Measurements from ENCODE around the gene EFNA2. TPM values are rescaled to one million over a fixed set of nuclear protein-coding genes. Genes with fewer than 3 reads are reported as not detected.

Gene EFNA2
- total RNA-seq, 1 donor from 2014 or later: 14.6 TPM

- H3K27me3 Mint-ChIP-seq (ENCODE audit: unreplicated experiment): peaks cover 6% of the 10 kb centered on the region
- DNase-seq (ENCODE audit: low spot score): no peak
- no peaks in the 10 kb centered on the region for H3K36me3 Mint-ChIP-seq (ENCODE audit: low read depth, unreplicated experiment)
- H3K4me3 Mint-ChIP-seq (ENCODE audit: unreplicated experiment): no peak overlapping the region
- H3K9me3 Mint-ChIP-seq (ENCODE audit: unreplicated experiment): no peaks in the 10 kb centered on the region
- no peak overlapping the region for H3K27ac Mint-ChIP-seq (ENCODE audit: unreplicated experiment)
- H3K4me1 Mint-ChIP-seq (ENCODE audit: unreplicated experiment): no peaks in the 10 kb centered on the region
- TF ChIP-seq CTCF (IDR thresholded peaks at IDR 0.05; ENCODE audit: unreplicated experiment): no peak
Measured at GRCh38 chr19:1307755-1308303, 22.2 kb downstream of the EFNA2 start.

- no peak for DNase-seq (ENCODE audit: low spot score)
- Mint-ChIP-seq H3K9me3 (ENCODE audit: unreplicated experiment) (no peaks in the 10 kb centered on the region), H3K4me3 (ENCODE audit: unreplicated experiment) (no peak overlapping the region), H3K27ac (ENCODE audit: unreplicated experiment) (no peak overlapping the region), H3K4me1 (ENCODE audit: unreplicated experiment) (no peaks in the 10 kb centered on the region), H3K27me3 (ENCODE audit: unreplicated experiment) (peaks cover 6% of the 10 kb centered on the region), H3K36me3 (ENCODE audit: low read depth, unreplicated experiment) (no peaks in the 10 kb centered on the region)
- no peak for TF ChIP-seq CTCF (IDR thresholded peaks at IDR 0.05; ENCODE audit: unreplicated experiment)
Measured at GRCh38 chr19:1308718-1309117, 23.0 kb downstream of the EFNA2 start.

GRCh38 chr19:1309977-1310852, 24.5 kb downstream of the EFNA2 start:
- Mint-ChIP-seq H3K9me3 (ENCODE audit: unreplicated experiment) (no peaks in the 10 kb centered on the region), H3K4me1 (ENCODE audit: unreplicated experiment) (no peaks in the 10 kb centered on the region), H3K27ac (ENCODE audit: unreplicated experiment) (no peak overlapping the region), H3K27me3 (ENCODE audit: unreplicated experiment) (peaks cover 6% of the 10 kb centered on the region), H3K36me3 (ENCODE audit: low read depth, unreplicated experiment) (no peaks in the 10 kb centered on the region), H3K4me3 (ENCODE audit: unreplicated experiment) (no peak overlapping the region)
- TF ChIP-seq CTCF (IDR thresholded peaks at IDR 0.05; ENCODE audit: unreplicated experiment): no peak
- DNase-seq (ENCODE audit: low spot score): no peak

- Mint-ChIP-seq H3K4me1 (ENCODE audit: unreplicated experiment) (no peaks in the 10 kb centered on the region), H3K4me3 (ENCODE audit: unreplicated experiment) (no peak overlapping the region), H3K9me3 (ENCODE audit: unreplicated experiment) (no peaks in the 10 kb centered on the region), H3K36me3 (ENCODE audit: low read depth, unreplicated experiment) (no peaks in the 10 kb centered on the region), H3K27me3 (ENCODE audit: unreplicated experiment) (peaks cover 6% of the 10 kb centered on the region), H3K27ac (ENCODE audit: unreplicated experiment) (no peak overlapping the region)
- TF ChIP-seq CTCF (IDR thresholded peaks at IDR 0.05; ENCODE audit: unreplicated experiment): no peak
- no peak for DNase-seq (ENCODE audit: low spot score)
Measured at GRCh38 chr19:1310853-1311180, 25.1 kb downstream of the EFNA2 start.

GRCh38 chr19:1311543-1312091, 25.9 kb downstream of the EFNA2 start:
- no peak for TF ChIP-seq CTCF (IDR thresholded peaks at IDR 0.05; ENCODE audit: unreplicated experiment)
- no peaks in the 10 kb centered on the region for H3K4me1 Mint-ChIP-seq (ENCODE audit: unreplicated experiment)
- H3K27ac Mint-ChIP-seq (ENCODE audit: unreplicated experiment): no peak overlapping the region
- no peak for DNase-seq (ENCODE audit: low spot score)
- H3K4me3 Mint-ChIP-seq (ENCODE audit: unreplicated experiment): no peak overlapping the region
- no peaks in the 10 kb centered on the region for H3K9me3 Mint-ChIP-seq (ENCODE audit: unreplicated experiment)
- no peaks in the 10 kb centered on the region for H3K36me3 Mint-ChIP-seq (ENCODE audit: low read depth, unreplicated experiment)
- peaks cover 6% of the 10 kb centered on the region for H3K27me3 Mint-ChIP-seq (ENCODE audit: unreplicated experiment)

Data from endothelial cell (in vitro differentiated cells).